ENCODE data around the gene TIGAR.

Gene TIGAR

DNA sequence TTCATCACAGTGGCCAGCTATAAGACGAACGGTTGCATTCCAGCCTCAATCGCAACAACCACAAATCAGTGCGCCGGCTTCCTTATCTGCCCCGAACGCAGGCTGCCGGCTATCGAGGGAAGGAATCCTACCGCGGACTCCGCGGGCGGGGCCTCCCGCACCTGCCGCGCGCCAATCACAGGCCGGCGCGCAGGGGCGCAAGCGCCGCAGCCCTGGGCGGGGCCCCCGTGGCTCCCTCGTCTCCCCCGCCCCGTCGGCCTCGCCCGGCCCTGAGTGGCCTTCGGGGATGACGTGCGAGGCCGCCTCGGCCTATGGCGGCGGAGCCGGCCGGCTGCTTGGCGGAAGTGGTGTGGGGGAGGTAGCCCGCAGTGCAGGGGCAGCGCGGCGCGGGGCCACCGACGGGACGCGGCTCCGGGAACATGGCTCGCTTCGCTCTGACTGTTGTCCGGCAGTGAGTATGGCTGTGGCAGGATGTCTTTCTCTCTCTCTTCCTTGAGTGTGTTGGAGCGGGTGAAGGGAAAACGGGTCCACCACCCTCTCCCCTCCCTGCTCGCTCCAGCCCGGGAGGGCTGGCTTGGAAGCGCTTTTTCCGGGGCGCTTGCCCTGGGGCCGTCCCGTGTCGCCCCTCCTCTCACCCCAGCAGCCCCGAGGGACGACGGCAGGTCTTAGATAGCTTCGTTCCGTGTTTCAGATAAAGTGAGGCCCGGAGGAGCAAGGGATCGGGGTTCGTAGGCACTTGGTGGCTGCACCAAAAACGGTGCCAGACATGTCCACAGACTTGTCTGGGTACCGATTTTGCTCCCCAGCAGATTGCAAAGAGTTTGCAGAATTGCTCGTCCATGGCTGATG, at the start of gene TIGAR:
Gene TIGAR, plus strand, starts transcription at position 361 of the 849 bp plus-strand sequence. Its CDS starts 59 bp downstream, at position 420.
- peak; percentile 90 to 93 for DNase-seq

DNA sequence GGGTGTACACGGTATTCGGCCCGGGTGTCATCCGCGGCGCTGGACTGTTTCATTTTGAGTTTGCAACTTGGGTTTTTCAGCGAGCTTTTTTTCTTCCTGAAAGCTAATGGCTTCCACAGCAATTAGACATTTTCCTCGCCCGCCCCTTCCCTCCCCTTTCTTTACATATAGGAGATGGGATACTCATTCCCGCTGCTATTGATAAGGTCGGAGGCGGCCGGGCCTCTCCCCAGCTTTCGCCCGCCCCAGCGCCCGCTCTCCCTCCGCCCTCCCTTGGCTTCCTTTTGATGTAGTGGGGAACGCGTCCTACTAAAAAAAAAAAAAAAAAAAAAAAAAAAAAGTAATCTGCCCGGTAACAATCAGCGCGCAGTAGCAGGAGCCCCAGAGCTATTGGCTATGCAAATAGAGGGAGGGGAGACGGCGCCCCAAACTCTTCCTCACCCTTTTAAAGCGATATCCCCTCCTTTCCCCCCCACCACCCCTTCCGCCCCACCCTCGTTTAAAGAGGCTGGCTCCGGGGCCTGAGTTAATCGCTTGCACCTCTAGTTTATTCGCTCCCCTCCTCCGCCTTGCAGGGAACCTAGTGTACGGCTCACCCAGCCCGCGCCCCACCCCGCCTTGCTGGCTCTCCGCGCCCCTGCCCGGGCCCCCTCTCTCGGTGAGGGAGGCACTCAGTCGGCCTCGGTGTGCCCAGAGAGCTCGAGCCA, 49.1 kb upstream of the TIGAR start:
- peak; percentile 93 to 95 for DNase-seq

- peak; percentile 83 to 89 for DNase-seq
Observed at GRCh38 chr12:4272424-4273272, 48.4 kb upstream of the TIGAR start.

- no peak for DNase-seq
Observed at GRCh38 chr12:4273273-4273651, 47.8 kb upstream of the TIGAR start.

GRCh38 chr12:4273652-4274395, 47.2 kb upstream of the TIGAR start, which contains the start of gene CCND2:
CCND2 (plus strand) TSS chr12:4273762; CDS start chr12:4274041, 279 bp downstream.
- DNase-seq = peak; percentile 82 to 84

- DNase-seq = peak in 1 of 2 donors; percentile 39
Observed at GRCh38 chr12:4274396-4275015, 46.5 kb upstream of the TIGAR start.

- no peak for DNase-seq
Observed at GRCh38 chr12:4275016-4275869, 45.8 kb upstream of the TIGAR start.

DNA sequence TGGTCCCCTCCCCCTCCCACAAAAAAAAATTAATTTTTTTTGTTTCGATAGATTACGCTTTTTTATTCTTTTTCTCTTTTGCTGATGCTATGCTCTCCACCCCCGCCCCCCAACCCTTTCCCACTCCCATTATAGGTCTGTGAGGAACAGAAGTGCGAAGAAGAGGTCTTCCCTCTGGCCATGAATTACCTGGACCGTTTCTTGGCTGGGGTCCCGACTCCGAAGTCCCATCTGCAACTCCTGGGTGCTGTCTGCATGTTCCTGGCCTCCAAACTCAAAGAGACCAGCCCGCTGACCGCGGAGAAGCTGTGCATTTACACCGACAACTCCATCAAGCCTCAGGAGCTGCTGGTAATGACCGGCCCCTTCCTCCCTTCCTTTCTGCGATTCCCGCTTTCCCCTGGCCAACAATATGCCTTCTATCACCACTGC, 45.1 kb upstream of the TIGAR start:
- DNase-seq = no peak

- DNase-seq = peak; percentile 90 to 94
Observed at GRCh38 chr12:4276524-4277204, 44.3 kb upstream of the TIGAR start.

DNA sequence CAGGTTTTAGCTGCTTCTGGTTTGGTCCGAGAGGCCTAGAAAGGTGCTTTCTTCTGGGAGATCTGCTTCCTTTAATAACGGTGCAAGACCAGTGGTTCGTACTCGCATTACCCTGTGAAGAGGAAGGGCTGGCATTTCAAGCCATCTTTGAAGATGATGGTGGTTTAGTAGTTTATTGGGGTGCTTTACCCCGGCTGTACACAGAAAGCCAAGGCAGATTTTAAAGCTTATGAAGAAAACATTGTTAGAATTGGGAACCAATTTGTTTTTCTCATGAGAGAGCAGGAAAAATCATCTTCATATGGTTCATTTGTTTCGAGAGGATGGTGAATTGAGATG, 43.8 kb upstream of the TIGAR start:
- DNase-seq = no peak

- DNase-seq = no peak
Observed at GRCh38 chr12:4277857-4278256, 43.2 kb upstream of the TIGAR start.

DNA sequence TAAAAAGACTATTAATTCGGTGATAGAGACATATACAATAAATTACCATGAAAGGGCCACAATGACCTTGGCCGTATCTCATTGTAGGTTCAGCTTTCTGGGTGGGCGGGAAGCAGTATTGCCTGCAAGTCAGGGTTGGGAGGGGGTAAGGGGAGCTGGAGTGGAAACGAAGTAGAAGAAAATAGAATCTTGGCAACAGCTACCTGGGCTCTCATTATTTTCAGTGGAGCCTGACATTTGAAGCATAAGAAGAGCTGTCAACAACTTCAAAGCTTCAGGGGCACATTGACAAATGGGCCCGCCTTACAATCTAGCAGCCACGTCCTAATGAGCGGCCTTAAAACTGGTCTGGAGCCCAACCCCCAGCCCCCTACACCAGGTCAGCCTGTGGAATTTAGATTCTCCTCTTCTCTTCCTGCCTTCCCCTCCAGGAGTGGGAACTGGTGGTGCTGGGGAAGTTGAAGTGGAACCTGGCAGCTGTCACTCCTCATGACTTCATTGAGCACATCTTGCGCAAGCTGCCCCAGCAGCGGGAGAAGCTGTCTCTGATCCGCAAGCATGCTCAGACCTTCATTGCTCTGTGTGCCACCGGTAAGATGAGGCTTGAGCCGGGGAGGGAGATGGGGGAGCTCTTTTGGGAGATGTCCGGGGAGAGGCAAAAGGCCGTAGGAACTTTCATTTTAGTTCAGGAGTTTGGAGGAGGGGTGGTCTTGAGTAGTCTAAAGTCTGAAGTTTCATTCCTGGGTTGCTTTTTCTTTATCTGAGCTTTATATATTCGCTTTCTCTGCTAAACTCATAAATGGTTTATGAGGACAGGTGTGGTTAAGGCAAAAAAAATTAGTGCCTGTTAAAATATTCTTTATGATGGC, 42.5 kb upstream of the TIGAR start:
- peak in 1 of 2 donors; percentile 44 for DNase-seq

DNA sequence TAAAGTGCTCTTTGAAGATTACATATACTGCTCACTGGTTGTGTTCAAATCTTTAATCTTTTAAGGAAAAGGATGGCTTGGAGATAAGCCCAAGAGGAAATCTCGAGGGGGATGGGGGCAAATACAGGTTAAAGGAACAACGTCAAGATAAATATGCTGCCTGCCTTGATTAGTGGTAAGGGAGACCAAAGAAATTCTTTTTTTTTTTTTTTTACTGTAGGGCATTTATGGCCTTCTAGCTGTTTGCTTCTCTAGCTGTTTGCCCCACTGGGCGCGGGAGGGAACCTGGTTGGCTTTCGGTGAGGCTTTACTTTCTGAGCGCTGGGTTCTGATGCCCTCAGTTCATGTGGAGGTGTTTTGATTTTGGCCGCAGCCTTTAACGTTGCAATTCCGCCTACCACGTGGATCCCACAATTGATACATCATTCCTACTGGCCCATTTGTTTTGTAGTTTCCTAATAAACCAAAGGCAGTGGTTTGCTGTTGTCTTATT, 41.8 kb upstream of the TIGAR start:
- no peak for DNase-seq

- DNase-seq = no peak
Observed at GRCh38 chr12:4280351-4281163, 40.5 kb upstream of the TIGAR start.

GRCh38 chr12:4281173-4281654, 39.8 kb upstream of the TIGAR start:
- no peak for DNase-seq

DNA sequence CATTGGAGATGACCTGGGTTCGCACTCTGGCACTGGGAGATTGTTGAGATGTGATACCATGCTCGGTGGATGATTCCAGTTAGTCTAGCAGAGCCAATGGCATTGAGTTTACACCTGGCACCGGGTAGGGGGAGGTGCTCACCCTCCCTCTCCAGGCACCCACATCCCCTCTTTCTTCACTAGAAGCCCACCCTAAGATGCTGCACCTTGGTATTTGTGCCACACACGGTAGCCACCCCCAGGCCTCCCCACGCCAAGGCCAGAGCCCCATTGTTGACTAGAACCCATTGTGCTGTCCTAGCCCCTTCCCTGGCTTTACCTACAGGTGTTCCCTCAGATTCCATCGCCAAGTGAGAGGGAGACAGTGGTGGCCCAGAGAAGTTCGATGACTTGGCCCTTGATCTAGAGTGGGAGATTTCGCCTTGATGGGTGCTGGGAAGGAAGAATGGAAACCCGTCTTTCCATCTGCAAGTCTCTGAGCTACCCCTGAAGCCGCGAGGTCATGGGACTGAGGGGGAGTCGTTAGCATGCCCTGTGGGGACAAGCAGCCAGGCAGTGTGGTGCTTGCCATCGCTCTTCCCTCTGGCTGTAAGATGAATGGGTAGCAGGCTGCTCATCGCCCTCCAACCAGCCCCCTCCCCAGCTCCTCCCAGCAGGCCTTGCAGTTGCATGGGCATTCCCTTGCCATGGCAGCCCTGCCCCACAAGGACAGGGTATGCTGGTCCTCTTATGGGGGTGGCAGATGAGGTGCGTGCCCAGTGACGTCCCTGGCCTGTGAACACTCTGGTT, 38.7 kb upstream of the TIGAR start:
- no peak for DNase-seq

DNA sequence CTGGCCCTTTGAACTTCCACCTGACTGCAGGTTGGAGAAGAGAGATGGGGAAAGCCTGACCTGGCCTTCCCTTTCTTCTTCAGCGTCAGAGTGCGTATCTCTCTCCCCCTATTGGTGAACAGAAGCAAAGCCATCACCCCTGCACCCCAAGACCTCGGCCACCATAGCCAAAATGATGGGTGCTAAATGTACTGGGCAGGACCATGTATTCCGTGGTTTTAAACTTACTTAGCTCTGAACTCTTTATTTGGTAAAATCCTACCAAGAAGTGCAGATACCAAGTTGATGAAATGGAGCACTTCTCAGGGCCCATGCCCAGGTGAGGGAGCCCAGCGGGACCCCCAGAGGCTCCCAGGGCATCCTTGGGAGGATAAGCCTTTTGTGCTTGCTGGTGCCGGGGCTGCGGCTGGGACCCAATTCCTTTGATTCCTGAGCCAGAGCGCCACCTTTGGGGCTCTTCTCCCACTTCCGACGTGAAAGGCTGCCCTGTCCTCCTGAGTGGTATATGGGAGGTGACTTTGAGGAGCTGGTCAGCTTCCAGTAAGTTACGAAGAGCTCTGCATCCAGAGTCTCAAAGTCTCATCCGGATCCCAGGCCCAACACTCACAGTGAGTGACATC, 38.0 kb upstream of the TIGAR start:
- no peak for DNase-seq
